ENCODE data around the gene DOK4. TPM values are rescaled to one million over a fixed set of nuclear protein-coding genes. Genes with fewer than 3 reads are reported as not detected.
A peak's percentile ranks its signal among the peaks of the same experiment; 100 is the strongest.

DOK4 gene
- total RNA-seq, 2 donors from 2014 or later = 17.9 to 22.1 TPM

DNA sequence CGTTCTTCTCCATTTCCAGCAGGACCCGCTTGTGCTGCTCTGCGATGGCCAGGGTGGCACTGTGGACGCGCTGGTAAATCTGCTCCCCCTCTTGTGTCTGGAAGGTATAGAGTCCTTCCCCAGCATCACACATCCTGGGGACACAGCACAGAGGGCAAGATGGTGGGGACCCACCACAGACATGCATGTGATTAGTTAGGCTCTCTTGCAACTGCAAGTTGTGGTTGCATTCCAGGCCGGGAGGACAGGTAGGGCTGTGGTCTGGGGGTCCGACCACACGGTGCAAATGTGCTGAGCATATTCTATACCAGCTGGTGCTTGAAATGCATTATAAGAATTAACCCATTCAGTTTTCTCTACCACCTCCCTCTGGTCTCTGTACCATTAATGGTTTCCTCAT lies 12.4 kb downstream of the DOK4 start:
- peaks cover 4% of the 10 kb centered on the region for H3K27me3 Mint-ChIP-seq (ENCODE audit: insufficient read depth)
- peaks cover 19% of the 10 kb centered on the region for H3K4me1 ChIP-seq (ENCODE audit: control insufficient read depth, insufficient read depth, low read length)

GRCh38 chr16:57473176-57473840 lies 13.0 kb downstream of the DOK4 start:
- peaks cover 37% of the 10 kb centered on the region for H3K36me3 Mint-ChIP-seq (ENCODE audit: low read depth)
- H3K4me3 Mint-ChIP-seq = no peak overlapping the region
- H3K4me1 ChIP-seq (ENCODE audit: control insufficient read depth, insufficient read depth, low read length) = peaks cover 19% of the 10 kb centered on the region
- H3K4me1 Mint-ChIP-seq = peaks cover 27% of the 10 kb centered on the region
- no peaks in the 10 kb centered on the region for H3K9me3 Mint-ChIP-seq
- DNase-seq = no peak
- 95 to 96% methylated on average over 12 to 14 of the region's 14 CpGs for WGBS, 2 experiments (ENCODE audit: insufficient coverage in 1 of 2, insufficient read length in 1 of 2)
- no peak overlapping the region for H3K27ac Mint-ChIP-seq
- TF ChIP-seq CTCF (conservative IDR thresholded peaks at IDR 0.05) = no peak
- H3K27me3 ChIP-seq (ENCODE audit: control insufficient read depth, insufficient read depth, low read length, poor library complexity, severe bottlenecking) = no peaks in the 10 kb centered on the region
- H3K4me3 ChIP-seq (ENCODE audit: low read length) = no peak overlapping the region
- no peaks in the 10 kb centered on the region for H3K9me3 ChIP-seq (ENCODE audit: control insufficient read depth, low read length)
- H3K9ac ChIP-seq (ENCODE audit: extremely low read depth, low read length, poor library complexity, severe bottlenecking) = no peak overlapping the region
- peaks cover 46% of the 10 kb centered on the region for H3K36me3 ChIP-seq (ENCODE audit: control insufficient read depth, insufficient read depth, low read length)
- H3K27me3 Mint-ChIP-seq (ENCODE audit: insufficient read depth) = no peaks in the 10 kb centered on the region
- H3K27ac ChIP-seq (ENCODE audit: low read depth, low read length) = no peak overlapping the region

More for the DNA sequence above, 12.4 kb downstream of the DOK4 start:
- H3K4me3 Mint-ChIP-seq = no peak overlapping the region
- H3K4me3 ChIP-seq (ENCODE audit: low read length) = no peak overlapping the region
- TF ChIP-seq CTCF (conservative IDR thresholded peaks at IDR 0.05) = no peak
- H3K9ac ChIP-seq (ENCODE audit: extremely low read depth, low read length, poor library complexity, severe bottlenecking) = no peak overlapping the region
- peaks cover 30% of the 10 kb centered on the region for H3K4me1 Mint-ChIP-seq
- H3K27ac Mint-ChIP-seq = no peak overlapping the region
- peaks cover 31% of the 10 kb centered on the region for H3K36me3 Mint-ChIP-seq (ENCODE audit: low read depth)
- no peaks in the 10 kb centered on the region for H3K9me3 Mint-ChIP-seq
- H3K27me3 ChIP-seq (ENCODE audit: control insufficient read depth, insufficient read depth, low read length, poor library complexity, severe bottlenecking) = no peaks in the 10 kb centered on the region
- no peak overlapping the region for H3K27ac ChIP-seq (ENCODE audit: low read depth, low read length)
- no peaks in the 10 kb centered on the region for H3K9me3 ChIP-seq (ENCODE audit: control insufficient read depth, low read length)
- 94 to 100% methylated on average over 2 to 8 of the region's 8 CpGs for WGBS, 2 experiments (ENCODE audit: insufficient coverage in 1 of 2, insufficient read length in 1 of 2)
- DNase-seq = no peak
- peaks cover 41% of the 10 kb centered on the region for H3K36me3 ChIP-seq (ENCODE audit: control insufficient read depth, insufficient read depth, low read length)

DNA sequence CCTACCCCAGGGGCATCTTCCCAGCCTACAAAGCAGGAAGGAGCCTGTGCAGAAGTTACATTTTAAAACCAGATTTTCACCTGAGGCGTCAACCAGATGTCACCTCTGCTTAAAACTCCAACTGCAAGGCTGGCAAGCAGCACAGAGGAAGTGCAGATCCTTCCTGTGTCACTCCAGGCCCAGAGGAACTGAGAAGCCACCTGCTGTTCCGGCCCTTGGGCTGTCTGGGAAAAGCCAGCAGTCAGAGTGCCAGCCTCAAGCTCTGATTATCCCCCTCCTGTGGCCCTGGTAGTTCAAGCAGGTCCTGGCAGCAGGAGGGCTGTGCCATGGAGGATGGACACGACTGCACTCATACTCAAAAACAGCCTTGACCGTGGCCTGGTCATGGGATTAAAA lies 13.6 kb downstream of the DOK4 start:
- DNase-seq = peak; percentile 82
- Histone ChIP-seq H3K4me3 (ENCODE audit: low read length) (no peak overlapping the region), H3K4me1 (ENCODE audit: control insufficient read depth, insufficient read depth, low read length) (peaks cover 15% of the 10 kb centered on the region), H3K9ac (ENCODE audit: extremely low read depth, low read length, poor library complexity, severe bottlenecking) (no peak overlapping the region), H3K36me3 (ENCODE audit: control insufficient read depth, insufficient read depth, low read length) (peaks cover 53% of the 10 kb centered on the region), H3K27me3 (ENCODE audit: control insufficient read depth, insufficient read depth, low read length, poor library complexity, severe bottlenecking) (no peaks in the 10 kb centered on the region), H3K27ac (ENCODE audit: low read depth, low read length) (peak overlapping the region; percentile 8), H3K9me3 (ENCODE audit: control insufficient read depth, low read length) (no peaks in the 10 kb centered on the region)
- Mint-ChIP-seq H3K4me1 (peaks cover 27% of the 10 kb centered on the region), H3K27me3 (ENCODE audit: insufficient read depth) (no peaks in the 10 kb centered on the region), H3K36me3 (ENCODE audit: low read depth) (peaks cover 41% of the 10 kb centered on the region), H3K9me3 (no peaks in the 10 kb centered on the region), H3K4me3 (no peak overlapping the region), H3K27ac (peak overlapping the region; percentile 89)
- TF ChIP-seq CTCF (conservative IDR thresholded peaks at IDR 0.05) = peak; percentile 29
- WGBS, 2 experiments (ENCODE audit: insufficient coverage in 1 of 2, insufficient read length in 1 of 2) = 66 to 71% methylated on average over 1 to 3 of the region's 4 CpGs
